T-helper 2 cell treated with Interferon-gamma antibody and Interleukin-4, amounts not matched to agents 5 μg/mL and 100 μg/mL, for 36 hours (primary cell): ENCODE measurements around the gene TEX36.
"Not testable (repeated sequence)": the region's sequence is repeated elsewhere in the genome, so short reads cannot be mapped to it uniquely, and the experiment has no call there.

Experiments used
- DNase-seq: peaks from one replicate; pipeline ENCODE4 v3.0.0; 2021; ENCODE audit warnings: low spot score
- H3K27ac Mint-ChIP-seq: one replicate; pipeline ENCODE4 v1.8.0; 2021; ENCODE audit warnings: mild to moderate bottlenecking, mixed read lengths
- H3K27me3 Mint-ChIP-seq: one replicate; pipeline ENCODE4 v1.8.0; 2021; ENCODE audit warnings: low read depth, mixed read lengths
- H3K36me3 Mint-ChIP-seq: one replicate; pipeline ENCODE4 v1.8.0; 2021; ENCODE audit warnings: low read depth, mixed read lengths
- H3K4me1 Mint-ChIP-seq: one replicate; pipeline ENCODE4 v1.8.0; 2021; ENCODE audit warnings: low read depth, mixed read lengths
- H3K4me3 Mint-ChIP-seq: one replicate; pipeline ENCODE4 v1.8.0; 2022; ENCODE audit warnings: mild to moderate bottlenecking, moderate library complexity, mixed read lengths
- H3K9me3 Mint-ChIP-seq: one replicate; pipeline ENCODE4 v1.8.0; 2021; ENCODE audit warnings: mixed read lengths

The TEX36 gene

DNA sequence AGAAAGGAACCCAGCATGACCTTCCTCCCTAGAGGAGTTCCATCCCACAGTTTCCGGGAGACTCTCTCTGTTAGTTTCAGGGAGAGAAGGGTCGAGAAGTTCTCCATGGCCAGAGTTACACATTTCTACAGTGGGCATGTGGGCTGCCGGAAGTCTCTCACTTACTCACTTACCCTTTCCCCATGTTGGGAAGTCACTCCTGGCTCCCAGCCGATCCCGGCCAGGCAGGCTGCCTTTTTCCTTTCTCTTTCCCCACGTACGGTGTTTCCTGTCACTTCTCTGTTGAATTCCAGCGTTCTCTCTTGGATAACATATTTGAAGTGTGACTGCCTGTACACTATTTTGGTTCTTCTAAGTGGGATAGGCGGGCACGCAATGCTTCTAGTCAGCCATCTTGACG lies 3.5 kb downstream of the TEX36 start:
- no peaks in the 10 kb centered on the region for H3K27me3 Mint-ChIP-seq
- H3K27ac Mint-ChIP-seq: no peak overlapping the region
- DNase-seq: no peak
- no peaks in the 10 kb centered on the region for H3K4me1 Mint-ChIP-seq
- H3K4me3 Mint-ChIP-seq: no peak overlapping the region
- peaks cover 2% of the 10 kb centered on the region for H3K36me3 Mint-ChIP-seq
- H3K9me3 Mint-ChIP-seq: peaks cover 28% of the 10 kb centered on the region

DNA sequence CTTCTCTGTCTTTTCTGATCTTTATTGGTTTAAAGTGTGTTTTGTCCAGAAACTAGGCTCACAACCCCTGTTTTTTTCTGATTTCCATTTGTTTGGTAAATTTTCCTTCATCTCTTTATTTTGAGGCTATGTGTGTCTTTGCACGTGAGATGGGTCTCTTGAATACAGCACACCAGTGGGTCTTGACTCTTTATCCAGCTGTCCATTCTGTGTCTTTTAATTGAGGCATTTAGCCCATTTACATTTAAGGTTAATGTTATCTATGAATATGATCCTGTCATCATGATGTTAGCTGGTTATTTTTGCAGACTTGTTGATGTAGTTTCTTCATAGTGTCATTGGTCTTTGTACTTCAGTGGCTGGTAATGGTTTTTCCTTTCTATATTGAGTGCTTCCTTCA lies 10.1 kb downstream of the TEX36 start:
- Mint-ChIP-seq H3K4me3 (no peak overlapping the region), H3K4me1 (no peaks in the 10 kb centered on the region), H3K9me3 (peaks cover 34% of the 10 kb centered on the region), H3K27ac (no peak overlapping the region), H3K36me3 (peaks cover under 1% of the 10 kb centered on the region), H3K27me3 (peaks cover 5% of the 10 kb centered on the region)
- DNase-seq: no peak

DNA sequence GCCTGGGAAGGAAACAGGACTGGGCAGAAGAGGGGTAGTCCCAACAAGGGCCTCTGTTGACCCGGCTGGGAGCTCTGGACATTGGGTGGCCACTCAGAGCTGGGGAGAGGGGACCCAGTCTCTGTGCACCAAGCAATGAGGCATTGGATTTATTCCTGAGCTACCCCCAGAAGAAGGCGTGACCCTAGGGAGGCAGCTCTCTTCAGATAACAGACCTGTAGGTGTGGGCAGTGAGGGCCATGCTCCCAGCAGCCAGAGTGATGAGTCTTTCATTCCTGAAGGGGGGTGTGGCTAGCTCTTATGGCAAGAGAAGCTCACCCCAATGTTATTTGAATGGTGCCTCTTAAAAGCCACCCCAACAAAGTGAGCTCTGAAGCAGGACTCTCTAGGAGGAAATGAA lies 20.4 kb downstream of the TEX36 start:
- Mint-ChIP-seq H3K36me3 (no peaks in the 10 kb centered on the region), H3K4me1 (no peaks in the 10 kb centered on the region), H3K9me3 (no peaks in the 10 kb centered on the region), H3K27me3 (no peaks in the 10 kb centered on the region), H3K4me3 (no peak overlapping the region), H3K27ac (no peak overlapping the region)
- DNase-seq: no peak

DNA sequence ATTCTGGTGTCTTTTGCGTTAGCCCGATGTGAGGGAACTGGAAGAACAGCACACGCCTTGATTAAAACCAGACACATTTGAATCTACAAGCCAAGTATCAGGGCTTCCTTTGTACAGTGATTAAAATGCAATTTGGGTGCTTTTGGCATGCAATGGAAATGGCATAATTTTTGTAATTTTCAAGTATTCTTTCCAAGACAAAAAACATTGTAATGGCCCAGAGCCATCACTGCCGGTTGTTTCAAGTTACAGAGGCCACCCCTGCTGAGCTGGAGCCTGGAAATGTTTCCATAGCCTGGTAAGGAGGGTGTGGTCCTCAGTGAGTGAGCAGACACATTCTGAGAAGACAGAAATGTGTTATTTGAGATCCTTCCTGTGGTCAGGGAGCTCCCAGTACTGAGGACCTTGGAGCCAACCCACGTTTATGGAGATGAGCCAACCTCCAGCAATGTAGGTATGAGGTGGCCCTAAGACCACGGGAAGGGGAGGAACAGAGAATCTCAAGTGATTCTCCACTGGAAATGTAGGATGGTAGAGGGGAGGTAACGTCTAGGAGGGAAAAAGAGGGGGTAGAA lies 20.9 kb downstream of the TEX36 start:
- Mint-ChIP-seq H3K9me3 (no peaks in the 10 kb centered on the region), H3K36me3 (no peaks in the 10 kb centered on the region), H3K27me3 (no peaks in the 10 kb centered on the region), H3K27ac (no peak overlapping the region), H3K4me3 (no peak overlapping the region), H3K4me1 (no peaks in the 10 kb centered on the region)
- DNase-seq: no peak

DNA sequence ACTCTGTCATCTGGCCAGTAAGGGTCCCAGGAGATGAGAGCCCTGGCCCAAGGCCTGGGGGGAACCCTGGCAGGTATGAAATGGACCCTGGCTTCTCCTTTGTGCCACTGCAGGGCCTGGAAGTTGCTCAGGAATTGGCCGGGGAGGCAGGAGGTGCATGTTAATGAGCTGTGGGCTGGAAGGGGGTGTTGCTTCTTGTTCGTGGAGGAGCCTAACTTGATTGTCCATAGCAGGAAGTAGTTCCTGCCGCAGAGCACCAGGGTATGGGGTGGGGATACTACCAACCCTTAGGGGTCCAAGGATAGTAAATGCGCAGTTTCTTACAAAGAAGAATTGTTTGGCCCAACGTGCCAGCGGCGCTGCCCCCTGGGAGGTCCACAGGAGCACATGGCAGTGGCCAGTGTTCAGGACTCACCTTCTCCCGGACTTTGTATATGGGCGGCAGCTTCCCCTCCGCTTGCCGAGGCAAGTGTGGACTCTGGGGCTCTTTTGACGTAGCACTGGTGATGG lies 21.5 kb downstream of the TEX36 start:
- no peaks in the 10 kb centered on the region for H3K4me1 Mint-ChIP-seq
- H3K27me3 Mint-ChIP-seq: no peaks in the 10 kb centered on the region
- DNase-seq: no peak
- no peak overlapping the region for H3K27ac Mint-ChIP-seq
- H3K36me3 Mint-ChIP-seq: no peaks in the 10 kb centered on the region
- H3K9me3 Mint-ChIP-seq: no peaks in the 10 kb centered on the region
- no peak overlapping the region for H3K4me3 Mint-ChIP-seq

DNA sequence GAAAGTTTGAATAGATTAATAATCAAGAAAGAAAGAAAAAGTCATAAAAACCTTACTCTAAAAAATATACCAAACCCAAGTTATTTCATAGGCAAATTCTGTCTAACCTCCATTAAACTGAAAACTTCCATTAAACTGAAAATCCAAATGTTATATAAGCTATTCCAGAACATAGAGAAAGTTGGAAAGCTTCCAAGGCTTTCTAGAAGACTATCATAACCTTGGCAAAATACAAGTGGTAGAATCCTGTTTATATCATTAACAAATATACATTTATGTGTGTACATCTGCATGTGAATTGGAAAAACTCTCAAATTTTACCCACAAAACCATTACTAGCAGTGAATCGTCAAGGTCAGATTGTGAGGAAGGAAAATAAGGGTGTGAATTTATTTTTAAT lies 23.9 kb downstream of the TEX36 start:
- H3K27ac Mint-ChIP-seq: no peak overlapping the region
- no peak for DNase-seq
- no peaks in the 10 kb centered on the region for H3K27me3 Mint-ChIP-seq
- H3K4me1 Mint-ChIP-seq: no peaks in the 10 kb centered on the region
- H3K36me3 Mint-ChIP-seq: no peaks in the 10 kb centered on the region
- H3K4me3 Mint-ChIP-seq: no peak overlapping the region
- H3K9me3 Mint-ChIP-seq: no peaks in the 10 kb centered on the region

DNA sequence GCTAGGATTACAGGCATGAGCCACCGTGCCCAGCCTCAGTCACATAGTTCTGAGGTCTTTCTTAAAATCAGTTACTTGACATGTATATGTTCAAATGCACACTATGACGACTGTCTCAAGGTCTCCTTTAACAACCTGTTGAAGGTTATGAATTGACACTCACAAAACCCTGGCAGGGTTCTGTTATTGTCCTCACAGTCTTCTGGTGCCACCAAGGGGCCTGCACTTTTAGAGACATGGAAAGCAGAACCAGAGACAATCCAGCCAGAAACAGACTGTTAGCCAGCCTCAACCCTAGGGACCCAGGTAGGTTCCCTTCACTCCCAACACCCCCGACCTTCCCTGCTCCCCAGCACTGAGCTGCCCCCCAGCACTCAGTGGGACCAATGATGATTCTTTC lies 26.4 kb downstream of the TEX36 start:
- no peak overlapping the region for H3K27ac Mint-ChIP-seq
- no peaks in the 10 kb centered on the region for H3K9me3 Mint-ChIP-seq
- DNase-seq: no peak
- no peaks in the 10 kb centered on the region for H3K4me1 Mint-ChIP-seq
- H3K4me3 Mint-ChIP-seq: no peak overlapping the region
- H3K36me3 Mint-ChIP-seq: no peaks in the 10 kb centered on the region
- no peaks in the 10 kb centered on the region for H3K27me3 Mint-ChIP-seq

DNA sequence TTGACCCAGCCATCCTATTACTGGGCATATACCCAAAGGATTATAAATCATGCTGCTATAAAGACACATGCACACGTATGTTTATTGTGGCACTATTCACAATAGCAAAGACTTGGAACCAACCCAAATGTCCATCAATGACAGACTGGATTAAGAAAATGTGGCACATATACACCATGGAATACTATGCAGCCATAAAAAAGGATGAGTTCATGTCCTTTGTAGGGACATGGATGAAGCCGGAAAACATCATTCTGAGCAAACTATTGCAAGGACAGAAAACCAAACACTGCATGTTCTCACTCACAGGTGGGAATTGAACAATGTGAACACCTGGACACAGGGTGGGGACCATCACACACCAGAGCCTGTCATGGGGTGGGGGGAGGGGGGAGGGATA lies 29.9 kb downstream of the TEX36 start:
- not testable (repeated sequence) for H3K27ac Mint-ChIP-seq, H3K36me3 Mint-ChIP-seq, DNase-seq, H3K4me1 Mint-ChIP-seq, H3K27me3 Mint-ChIP-seq, H3K9me3 Mint-ChIP-seq, H3K4me3 Mint-ChIP-seq

DNA sequence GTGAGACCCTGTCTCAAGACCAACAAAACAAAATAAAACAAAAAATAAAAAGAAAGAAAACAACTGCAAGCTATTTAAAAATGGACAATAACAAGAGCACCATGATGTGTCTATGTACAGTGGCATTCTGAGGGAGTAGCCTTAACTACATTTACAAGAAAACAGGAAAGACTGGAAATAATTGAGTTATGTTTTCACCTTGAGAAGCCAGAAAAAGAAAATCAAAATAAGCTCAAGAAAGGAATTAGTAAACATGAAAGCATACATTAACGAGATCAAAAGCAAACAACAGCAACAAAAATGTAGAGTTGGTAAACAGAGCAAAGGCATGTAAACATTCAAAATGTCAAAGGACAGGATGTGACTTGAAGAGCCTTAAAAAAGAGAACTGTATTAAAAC lies 36.7 kb downstream of the TEX36 start:
- no peaks in the 10 kb centered on the region for H3K36me3 Mint-ChIP-seq
- no peak for DNase-seq
- H3K4me3 Mint-ChIP-seq: no peak overlapping the region
- no peaks in the 10 kb centered on the region for H3K27me3 Mint-ChIP-seq
- no peak overlapping the region for H3K27ac Mint-ChIP-seq
- H3K4me1 Mint-ChIP-seq: no peaks in the 10 kb centered on the region
- no peaks in the 10 kb centered on the region for H3K9me3 Mint-ChIP-seq

DNA sequence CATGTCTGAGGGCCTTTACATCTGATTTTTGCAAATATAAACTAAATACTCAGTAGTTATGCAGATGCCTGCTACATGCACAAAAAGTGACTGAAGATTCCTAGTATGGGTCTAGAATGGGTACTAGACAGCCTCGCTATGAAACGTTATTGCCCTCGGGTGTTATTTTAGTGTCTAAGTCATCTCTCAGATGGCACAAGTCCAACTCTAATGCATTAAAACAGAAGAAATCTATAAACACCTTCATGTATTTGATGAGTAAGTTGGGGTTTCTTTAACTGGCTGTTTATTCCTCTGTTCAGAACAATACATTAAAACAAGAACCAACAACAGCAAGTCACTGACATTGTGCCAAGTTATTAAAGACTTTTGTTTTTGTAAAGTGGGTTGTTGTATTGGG lies 41.6 kb downstream of the TEX36 start:
- Mint-ChIP-seq H3K27ac (no peak overlapping the region), H3K36me3 (no peaks in the 10 kb centered on the region), H3K27me3 (no peaks in the 10 kb centered on the region), H3K9me3 (no peaks in the 10 kb centered on the region), H3K4me1 (no peaks in the 10 kb centered on the region), H3K4me3 (no peak overlapping the region)
- DNase-seq: no peak

DNA sequence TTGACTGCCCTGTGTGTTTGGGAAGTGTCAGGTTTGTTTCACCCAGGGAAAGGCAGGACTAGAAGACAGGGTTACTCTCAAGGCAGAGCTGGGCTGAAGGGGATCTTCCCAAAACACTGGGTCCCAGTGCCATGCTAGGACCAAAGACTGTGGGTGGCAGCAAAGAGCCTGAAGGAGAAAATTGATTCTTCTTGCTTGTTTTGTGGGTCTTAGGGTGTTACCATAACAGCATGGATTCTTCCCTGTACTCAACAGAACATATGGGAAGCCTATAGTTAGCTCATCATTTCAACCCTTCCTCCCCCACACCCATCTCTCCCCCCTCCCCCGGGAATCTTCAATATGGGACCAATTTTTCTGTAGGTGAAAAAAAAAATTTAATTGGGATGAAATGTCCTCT lies 42.3 kb downstream of the TEX36 start:
- H3K27me3 Mint-ChIP-seq: no peaks in the 10 kb centered on the region
- H3K36me3 Mint-ChIP-seq: no peaks in the 10 kb centered on the region
- no peaks in the 10 kb centered on the region for H3K4me1 Mint-ChIP-seq
- H3K9me3 Mint-ChIP-seq: no peaks in the 10 kb centered on the region
- no peak overlapping the region for H3K4me3 Mint-ChIP-seq
- DNase-seq: no peak
- no peak overlapping the region for H3K27ac Mint-ChIP-seq

DNA sequence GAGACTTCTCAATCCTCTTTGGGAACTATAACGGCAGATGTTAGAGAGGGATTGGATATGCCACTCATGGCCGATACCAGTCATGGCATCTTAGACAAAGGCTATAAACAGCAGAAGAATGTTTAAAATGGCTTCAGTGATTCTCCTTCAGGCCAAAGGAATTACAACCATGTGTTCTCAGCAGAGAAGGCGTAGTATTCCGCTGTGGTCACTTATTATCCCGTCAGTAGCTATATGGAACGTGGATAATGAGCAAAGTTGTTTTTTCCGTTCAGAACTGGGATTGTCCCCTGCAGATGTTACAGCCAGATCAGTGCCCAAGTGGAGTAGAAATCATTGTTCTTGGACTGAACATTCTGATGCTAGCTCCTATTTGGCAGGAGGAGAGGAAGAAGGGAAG lies 43.1 kb downstream of the TEX36 start:
- no peaks in the 10 kb centered on the region for H3K9me3 Mint-ChIP-seq
- no peaks in the 10 kb centered on the region for H3K4me1 Mint-ChIP-seq
- H3K36me3 Mint-ChIP-seq: no peaks in the 10 kb centered on the region
- H3K4me3 Mint-ChIP-seq: no peak overlapping the region
- H3K27me3 Mint-ChIP-seq: no peaks in the 10 kb centered on the region
- no peak overlapping the region for H3K27ac Mint-ChIP-seq
- no peak for DNase-seq

DNA sequence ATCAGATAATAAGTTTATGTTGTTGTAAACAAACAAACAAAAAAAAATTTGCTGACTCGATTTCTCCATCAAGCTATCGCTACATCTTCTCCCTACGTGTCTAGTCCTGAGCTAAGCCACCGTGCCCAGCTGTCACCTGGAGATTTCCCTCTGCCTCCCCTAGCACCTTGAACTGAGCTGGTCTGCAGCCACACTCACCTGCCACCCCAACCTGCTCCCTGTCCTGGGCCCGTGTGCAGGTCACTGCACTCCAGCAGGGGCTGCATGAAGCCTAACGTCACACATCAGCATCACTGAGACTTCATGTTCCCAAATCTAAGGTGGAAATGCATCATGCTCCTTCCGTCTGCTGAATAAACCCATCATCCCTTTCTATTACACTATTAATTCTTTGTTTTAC lies 44.4 kb downstream of the TEX36 start:
- Mint-ChIP-seq H3K4me1 (no peaks in the 10 kb centered on the region), H3K4me3 (no peak overlapping the region), H3K27me3 (no peaks in the 10 kb centered on the region), H3K27ac (no peak overlapping the region), H3K9me3 (no peaks in the 10 kb centered on the region), H3K36me3 (no peaks in the 10 kb centered on the region)
- DNase-seq: no peak

DNA sequence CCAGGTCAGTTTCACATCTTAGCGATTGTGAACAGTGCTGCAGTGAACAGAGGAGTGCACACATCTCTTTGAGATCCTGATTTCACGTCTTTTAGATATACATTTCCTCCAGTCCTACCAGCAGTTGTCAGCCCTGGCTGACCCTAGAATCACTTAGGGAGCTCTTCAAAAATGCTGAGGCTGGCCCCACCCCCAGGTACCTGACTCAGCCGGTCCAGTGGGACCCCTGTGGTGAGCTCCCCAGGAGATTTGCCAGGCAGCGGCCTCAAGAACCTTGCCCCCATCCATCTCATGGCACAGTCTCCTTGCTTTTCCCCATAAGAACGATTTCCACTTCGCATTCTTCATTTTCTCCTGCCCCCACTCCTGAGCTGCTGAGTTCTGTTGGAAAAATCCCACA lies 45.5 kb downstream of the TEX36 start:
- no peak overlapping the region for H3K27ac Mint-ChIP-seq

DNA sequence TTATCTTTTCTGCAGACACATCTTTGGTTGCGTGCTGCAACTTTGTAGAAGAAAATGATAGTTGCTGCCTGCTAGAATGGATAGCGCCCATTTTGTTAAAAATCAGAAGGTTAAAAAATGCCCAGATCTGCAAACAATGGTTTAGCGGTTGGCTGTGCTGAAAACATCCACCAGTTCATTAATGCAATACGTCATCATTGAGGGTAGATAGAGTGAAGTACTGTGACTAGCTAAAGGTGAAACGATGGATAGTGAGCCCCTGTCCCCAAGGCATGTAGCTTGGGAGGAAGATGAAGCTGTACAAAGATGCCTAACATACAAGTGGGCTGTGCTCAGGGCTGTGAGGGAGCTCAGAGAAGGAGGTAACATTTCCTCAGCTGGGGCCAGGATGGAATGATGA lies 48.4 kb downstream of the TEX36 start:
- Mint-ChIP-seq H3K27ac (no peak overlapping the region), H3K4me3 (no peak overlapping the region), H3K27me3 (no peaks in the 10 kb centered on the region), H3K36me3 (no peaks in the 10 kb centered on the region), H3K4me1 (no peaks in the 10 kb centered on the region), H3K9me3 (no peaks in the 10 kb centered on the region)
- no peak for DNase-seq

More for the DNA sequence above, 45.5 kb downstream of the TEX36 start:
- Mint-ChIP-seq H3K27me3 (no peaks in the 10 kb centered on the region), H3K9me3 (no peaks in the 10 kb centered on the region), H3K36me3 (no peaks in the 10 kb centered on the region), H3K4me3 (no peak overlapping the region), H3K4me1 (no peaks in the 10 kb centered on the region)
- no peak for DNase-seq
